Stimulated activated CD8-positive, alpha-beta memory T cell treated with anti-CD3 and anti-CD28 coated beads, Interleukin-7, amount 100 ng/mL, for 1 hour (primary cell): Measurements from ENCODE around the gene PARD6G.

Experiments
- DNase-seq, 2 donors: peaks; one replicate each; pipeline ENCODE4 v3.0.0-alpha.2; 2020; ENCODE audit warnings: low read depth in 2 of 2

The PARD6G gene

GRCh38 chr18:80108121-80108536, 139.2 kb downstream of the PARD6G start:
- DNase-seq = no peak

GRCh38 chr18:80107426-80107825, 139.9 kb downstream of the PARD6G start:
- DNase-seq = no peak
